AG09309 (cell line): ENCODE data around the gene ST6GALNAC4.

ENCODE experiments used
- DNase-seq: peaks from one replicate; pipeline ENCODE4 v3.0.0-alpha.2; 2010; ENCODE audit warnings: low read depth
- H3K4me3 ChIP-seq: 2 replicates; pipeline ENCODE4 v1.5.1; 2011; ENCODE audit warnings: mild to moderate bottlenecking, low read depth, low read length, moderate library complexity; ENCODE audit not compliant: control insufficient read depth
- CTCF ChIP-seq: IDR thresholded peaks from 2 replicates; pipeline ENCODE4 v1.5.1; 2011; ENCODE audit warnings: mild to moderate bottlenecking, low read depth, low read length, inconsistent platforms; ENCODE audit not compliant: insufficient read depth, control insufficient read depth; ENCODE audit errors: missing control alignments

Gene ST6GALNAC4

GRCh38 chr9:127930231-127931091 is 13.6 kb upstream of the ST6GALNAC4 start, which contains the start of gene PIP5KL1:
TSS of gene PIP5KL1 (minus strand) at chr9:127930777. CDS start at chr9:127930752, 25 bp downstream.
- peak within 1 kb of the TSS; percentile 63 for H3K4me3 ChIP-seq
- TF ChIP-seq CTCF = peak; percentile 25
- no peak for DNase-seq

GRCh38 chr9:127929625-127929979 is 12.8 kb upstream of the ST6GALNAC4 start:
- DNase-seq = no peak
- H3K4me3 ChIP-seq = no peak overlapping the region
- TF ChIP-seq CTCF = no peak

GRCh38 chr9:127928676-127929624 is 12.1 kb upstream of the ST6GALNAC4 start:
- no peak for TF ChIP-seq CTCF
- DNase-seq = no peak
- peak overlapping the region; percentile 12 for H3K4me3 ChIP-seq

- H3K4me3 ChIP-seq = peak overlapping the region; percentile 12
- no peak for DNase-seq
- TF ChIP-seq CTCF = no peak
Measured at GRCh38 chr9:127927988-127928675, 11.3 kb upstream of the ST6GALNAC4 start.

GRCh38 chr9:127927201-127927987 is 10.6 kb upstream of the ST6GALNAC4 start:
- no peak for DNase-seq
- TF ChIP-seq CTCF = no peak
- peak overlapping the region; percentile 11 for H3K4me3 ChIP-seq
